PFSK-1 (cell line): Measurements from ENCODE around the gene OLFM3.

Experiments
- FOXP2 ChIP-seq: optimal IDR thresholded peaks from 2 replicates; pipeline ENCODE3; 2011; ENCODE audit warnings: borderline replicate concordance, control low read depth, inconsistent platforms; ENCODE audit not compliant: insufficient read depth; ENCODE audit errors: extremely low read length, extremely low read depth
- POLR2AphosphoS5 ChIP-seq: IDR thresholded peaks from 2 replicates; pipeline ENCODE4 v1.6.1; 2012; ENCODE audit warnings: low read depth, mild to moderate bottlenecking, control low read depth, low read length, moderate library complexity
- REST ChIP-seq, 2 experiments: IDR thresholded peaks; 2 replicates each; pipeline versions ENCODE4 v1.6.1 to v1.8.0; 2011 to 2012; ENCODE audit warnings: low read depth in 2 of 2, low read length in 2 of 2, control low read depth in 1 of 2, inconsistent platforms in 1 of 2, mild to moderate bottlenecking in 1 of 2, moderate library complexity in 1 of 2; ENCODE audit not compliant: insufficient read depth in 1 of 2
- SIN3A ChIP-seq: IDR thresholded peaks from 2 replicates; pipeline ENCODE4 v1.6.1; 2012; ENCODE audit warnings: mild to moderate bottlenecking, low read length, moderate library complexity, borderline replicate concordance; ENCODE audit not compliant: insufficient read depth
- TAF1 ChIP-seq: IDR thresholded peaks from 2 replicates; pipeline ENCODE4 v1.6.1; 2012; ENCODE audit warnings: low read length, control low read depth, borderline replicate concordance; ENCODE audit not compliant: insufficient read depth

Gene OLFM3

GRCh38 chr1:101959456-101959855, 37.3 kb downstream of the OLFM3 start:
- TF ChIP-seq REST (IDR thresholded peaks at IDR 0.05; ENCODE audit: insufficient read depth in 1 of 2, low read depth in 2 of 2, low read length in 2 of 2) (no peak), POLR2AphosphoS5 (no peak), SIN3A (no peak), FOXP2 (no peak), TAF1 (no peak)

DNA sequence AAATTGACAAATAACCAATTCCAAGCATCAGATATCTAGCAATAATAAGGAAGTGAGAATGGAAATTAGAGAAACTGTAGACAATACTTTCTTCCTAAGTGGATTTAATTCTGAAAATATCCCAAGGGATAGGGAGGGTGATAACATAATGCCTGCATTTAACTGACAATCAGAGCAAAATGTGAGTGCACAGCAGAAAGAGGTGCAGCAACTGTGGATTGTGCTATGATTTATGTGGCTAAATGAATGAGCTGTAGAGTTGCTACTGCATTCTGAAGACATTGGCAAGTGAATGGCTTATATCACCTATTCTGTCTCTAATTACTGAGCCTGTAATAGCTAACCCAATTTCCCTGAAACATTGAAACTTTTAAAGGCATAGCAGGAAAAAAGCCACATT, 39.0 kb downstream of the OLFM3 start:
- TF ChIP-seq REST (IDR thresholded peaks at IDR 0.05; ENCODE audit: insufficient read depth in 1 of 2, low read depth in 2 of 2, low read length in 2 of 2): no peak
- no peak for TF ChIP-seq SIN3A
- TF ChIP-seq FOXP2: no peak
- TF ChIP-seq TAF1: no peak
- no peak for TF ChIP-seq POLR2AphosphoS5

GRCh38 chr1:101953623-101954022, 43.1 kb downstream of the OLFM3 start:
- no peak for TF ChIP-seq SIN3A
- no peak for TF ChIP-seq FOXP2
- no peak for TF ChIP-seq TAF1
- no peak for TF ChIP-seq POLR2AphosphoS5
- TF ChIP-seq REST (IDR thresholded peaks at IDR 0.05; ENCODE audit: insufficient read depth in 1 of 2, low read depth in 2 of 2, low read length in 2 of 2): no peak

DNA sequence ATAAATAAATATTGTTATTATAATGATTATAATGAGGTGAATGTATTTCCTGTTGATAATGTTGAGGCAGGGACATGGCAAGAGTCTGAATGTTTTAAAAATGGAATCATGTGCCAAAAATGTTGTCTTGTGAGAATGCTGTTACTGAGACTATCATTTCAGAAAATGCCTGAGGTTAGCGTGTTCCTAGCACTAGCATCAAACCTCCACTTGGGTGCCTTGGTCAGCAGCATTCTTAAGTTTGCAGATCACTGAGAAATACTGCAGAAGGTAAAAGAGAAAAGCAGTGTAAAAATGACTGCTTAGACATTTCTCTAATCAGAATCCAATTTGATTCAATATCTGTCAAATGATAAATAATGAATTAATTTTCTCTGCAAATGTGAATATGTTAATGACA, 50.8 kb downstream of the OLFM3 start:
- no peak for TF ChIP-seq TAF1
- no peak for TF ChIP-seq POLR2AphosphoS5
- TF ChIP-seq REST (IDR thresholded peaks at IDR 0.05; ENCODE audit: insufficient read depth in 1 of 2, low read depth in 2 of 2, low read length in 2 of 2): no peak
- no peak for TF ChIP-seq SIN3A
- no peak for TF ChIP-seq FOXP2

DNA sequence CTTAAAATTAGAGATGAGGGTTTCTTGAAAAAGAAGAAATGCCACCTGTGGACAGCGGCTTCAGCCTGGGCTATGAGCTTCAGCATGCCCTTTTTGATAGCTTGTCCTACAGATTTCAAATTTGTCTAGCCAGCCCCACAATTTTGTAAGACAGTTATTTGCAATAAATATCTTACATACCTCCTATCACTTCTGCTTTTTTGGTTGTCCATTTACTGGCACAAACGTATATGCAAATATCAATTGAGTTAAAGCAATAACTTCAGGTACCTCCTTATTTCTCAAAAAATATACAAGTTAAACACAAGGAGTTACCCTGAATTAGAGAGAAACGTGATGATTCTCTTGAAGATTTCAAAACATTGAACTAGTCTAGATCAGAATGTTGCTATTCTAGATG, 53.5 kb downstream of the OLFM3 start:
- TF ChIP-seq REST (IDR thresholded peaks at IDR 0.05; ENCODE audit: insufficient read depth in 1 of 2, low read depth in 2 of 2, low read length in 2 of 2) (no peak), POLR2AphosphoS5 (no peak), TAF1 (no peak)
